Trophoblast cell (in vitro differentiated cells and primary cell): ENCODE data around the gene MRTFB.

Experiments
- DNase-seq, 2 donors: peaks; one replicate each; pipeline ENCODE4 v3.0.0-alpha.2; 2016
- H2AFZ ChIP-seq: 2 replicates; pipeline ENCODE4 v1.6.1; 2013; ENCODE audit warnings: low read length, moderate library complexity, mild to moderate bottlenecking; ENCODE audit not compliant: insufficient read depth, poor library complexity
- H2AK5ac ChIP-seq: 2 replicates; pipeline ENCODE4 v1.6.1; 2013; ENCODE audit warnings: mild to moderate bottlenecking, low read length
- H2BK120ac ChIP-seq: 2 replicates; pipeline ENCODE4 v1.6.1; 2013; ENCODE audit warnings: low read length, mild to moderate bottlenecking, moderate library complexity; ENCODE audit not compliant: insufficient read depth, poor library complexity
- H2BK12ac ChIP-seq: 2 replicates; pipeline ENCODE4 v1.6.1; 2013; ENCODE audit warnings: mild to moderate bottlenecking, low read length, moderate library complexity
- H2BK5ac ChIP-seq: 2 replicates; pipeline ENCODE4 v1.6.1; 2013; ENCODE audit warnings: low read length, low read depth, moderate library complexity, mild to moderate bottlenecking; ENCODE audit not compliant: poor library complexity
- H3K14ac ChIP-seq: 2 replicates; pipeline ENCODE4 v1.6.1; 2013; ENCODE audit warnings: mild to moderate bottlenecking, low read length
- H3K18ac ChIP-seq: 2 replicates; pipeline ENCODE4 v1.6.1; 2013; ENCODE audit warnings: mild to moderate bottlenecking, low read length
- H3K23ac ChIP-seq: 2 replicates; pipeline ENCODE4 v1.6.1; 2013; ENCODE audit warnings: low read length
- H3K27ac ChIP-seq: 2 replicates; pipeline ENCODE4 v1.5.1; 2013; ENCODE audit warnings: low read depth, mild to moderate bottlenecking, inconsistent platforms, low read length, moderate library complexity
- H3K27me3 ChIP-seq: 2 replicates; pipeline ENCODE4 v1.6.1; 2013; ENCODE audit warnings: inconsistent platforms, mild to moderate bottlenecking, low read length, moderate library complexity; ENCODE audit not compliant: insufficient read depth
- H3K36me3 ChIP-seq, 2 experiments: 1 replicate in 1 of 2; 2 replicates in 1 of 2; pipeline ENCODE4 v1.6.1; 2013; ENCODE audit warnings: low read length in 2 of 2, mild to moderate bottlenecking in 2 of 2, moderate library complexity in 1 of 2; ENCODE audit not compliant: insufficient read depth in 2 of 2, control insufficient read depth in 1 of 2
- H3K4ac ChIP-seq: 2 replicates; pipeline ENCODE4 v1.6.1; 2013; ENCODE audit warnings: low read depth, mild to moderate bottlenecking, low read length, moderate library complexity
- H3K4me1 ChIP-seq, 2 experiments: 1 replicate in 1 of 2; 2 replicates in 1 of 2; pipeline ENCODE4 v1.6.1; 2013; ENCODE audit warnings: low read length in 2 of 2, mild to moderate bottlenecking in 2 of 2, moderate library complexity in 1 of 2; ENCODE audit not compliant: insufficient read depth in 2 of 2, control insufficient read depth in 1 of 2
- H3K4me2 ChIP-seq: 2 replicates; pipeline ENCODE4 v1.6.1; 2013; ENCODE audit warnings: inconsistent platforms, mild to moderate bottlenecking, low read length, moderate library complexity
- H3K4me3 ChIP-seq: 2 replicates; pipeline ENCODE4 v1.5.1; 2013; ENCODE audit warnings: mild to moderate bottlenecking, low read depth, low read length, inconsistent platforms
- H3K79me1 ChIP-seq: one replicate; pipeline ENCODE4 v1.6.1; 2013; ENCODE audit warnings: low read length
- H3K79me2 ChIP-seq: 2 replicates; pipeline ENCODE4 v1.6.1; 2013; ENCODE audit warnings: low read length, mild to moderate bottlenecking; ENCODE audit not compliant: control insufficient read depth, insufficient read depth, poor library complexity
- H3K9ac ChIP-seq: 2 replicates; pipeline ENCODE4 v1.6.1; 2013; ENCODE audit warnings: mild to moderate bottlenecking, low read length
- H3K9me3 ChIP-seq: 2 replicates; pipeline ENCODE4 v1.6.1; 2013; ENCODE audit warnings: low read depth, mild to moderate bottlenecking, control low read depth, inconsistent platforms, low read length; ENCODE audit not compliant: insufficient read depth
- H4K12ac ChIP-seq: 2 replicates; pipeline ENCODE4 v1.6.1; 2013; ENCODE audit warnings: low read depth, mild to moderate bottlenecking, low read length, moderate library complexity
- H4K8ac ChIP-seq: 2 replicates; pipeline ENCODE4 v1.6.1; 2013; ENCODE audit warnings: low read depth, mild to moderate bottlenecking, low read length, moderate library complexity
- H4K91ac ChIP-seq: one replicate; pipeline ENCODE4 v1.6.1; 2013; ENCODE audit warnings: low read depth, mild to moderate bottlenecking, low read length, moderate library complexity
- WGBS: extraction: QIAGEN DNeasy Blood & Tissue Kit; methylation state at CpG from one replicate; pipeline ENCODE4 v1.1.7; 2013; ENCODE audit warnings: missing lambda C conversion rate; ENCODE audit not compliant: insufficient read length, insufficient coverage; ENCODE audit errors: extremely low coverage; 5-methylcytosine and 5-hydroxymethylcytosine counted together

The MRTFB gene

GRCh38 chr16:14089283-14089823 is 18.2 kb downstream of the MRTFB start:
- DNase-seq = no peak
- Histone ChIP-seq H3K14ac (no peak overlapping the region), H3K27me3 (no peaks in the 10 kb centered on the region), H3K36me3 (peaks cover 0 to 2% of the 10 kb centered on the region in 2 experiments), H3K23ac (no peak overlapping the region), H2AFZ (no peak overlapping the region), H3K4ac (no peak overlapping the region), H3K4me3 (no peak overlapping the region), H3K4me1 (no peaks in the 10 kb centered on the region), H3K79me1 (no peaks in the 10 kb centered on the region), H4K91ac (no peak overlapping the region), H3K18ac (no peak overlapping the region), H3K4me2 (no peak overlapping the region), H4K8ac (no peak overlapping the region), H4K12ac (no peak overlapping the region), H2AK5ac (no peak overlapping the region), H3K9me3 (no peaks in the 10 kb centered on the region), H3K27ac (no peak overlapping the region), H3K79me2 (no peaks in the 10 kb centered on the region), H2BK120ac (no peak overlapping the region), H2BK5ac (no peak overlapping the region), H2BK12ac (no peak overlapping the region), H3K9ac (no peak overlapping the region)
- WGBS = no CpG with 5 or more reads among the region's 1 CpG

GRCh38 chr16:14092561-14092960 is 21.4 kb downstream of the MRTFB start:
- no peak overlapping the region for H2AK5ac ChIP-seq
- no peak overlapping the region for H2AFZ ChIP-seq
- H3K18ac ChIP-seq = no peak overlapping the region
- H2BK5ac ChIP-seq = no peak overlapping the region
- no peak for DNase-seq
- H3K36me3 ChIP-seq = peaks cover 0 to 2% of the 10 kb centered on the region in 2 experiments
- H2BK12ac ChIP-seq = no peak overlapping the region
- H3K27me3 ChIP-seq = no peaks in the 10 kb centered on the region
- H3K4ac ChIP-seq = no peak overlapping the region
- H2BK120ac ChIP-seq = no peak overlapping the region
- H3K23ac ChIP-seq = no peak overlapping the region
- peaks cover 3 to 6% of the 10 kb centered on the region in 2 experiments for H3K4me1 ChIP-seq
- H4K8ac ChIP-seq = no peak overlapping the region
- H4K12ac ChIP-seq = no peak overlapping the region
- H3K9ac ChIP-seq = no peak overlapping the region
- no peak overlapping the region for H3K4me2 ChIP-seq
- H3K79me2 ChIP-seq = no peaks in the 10 kb centered on the region
- H4K91ac ChIP-seq = no peak overlapping the region
- no peak overlapping the region for H3K14ac ChIP-seq
- no peak overlapping the region for H3K4me3 ChIP-seq
- H3K79me1 ChIP-seq = peaks cover 4% of the 10 kb centered on the region
- no peaks in the 10 kb centered on the region for H3K9me3 ChIP-seq
- H3K27ac ChIP-seq = no peak overlapping the region

GRCh38 chr16:14095883-14096551 is 24.9 kb downstream of the MRTFB start:
- no peak overlapping the region for H2AK5ac ChIP-seq
- no peaks in the 10 kb centered on the region for H3K79me2 ChIP-seq
- H3K9me3 ChIP-seq = no peaks in the 10 kb centered on the region
- H3K4me2 ChIP-seq = no peak overlapping the region
- no peak overlapping the region for H3K14ac ChIP-seq
- H3K36me3 ChIP-seq = peaks cover 0 to 2% of the 10 kb centered on the region in 2 experiments
- no peak overlapping the region for H3K23ac ChIP-seq
- no peak overlapping the region for H4K91ac ChIP-seq
- no peak overlapping the region for H2AFZ ChIP-seq
- WGBS = no CpG with 5 or more reads among the region's 9 CpGs
- peaks cover 3 to 8% of the 10 kb centered on the region in 2 experiments for H3K4me1 ChIP-seq
- H2BK12ac ChIP-seq = no peak overlapping the region
- peak; percentile 88 to 92 for DNase-seq
- peak overlapping the region; percentile 82 for H3K27ac ChIP-seq
- no peaks in the 10 kb centered on the region for H3K27me3 ChIP-seq
- peak overlapping the region; percentile 71 for H3K18ac ChIP-seq
- no peak overlapping the region for H2BK120ac ChIP-seq
- no peak overlapping the region for H3K4me3 ChIP-seq
- no peak overlapping the region for H3K4ac ChIP-seq
- no peak overlapping the region for H4K8ac ChIP-seq
- H3K79me1 ChIP-seq = peaks cover 4% of the 10 kb centered on the region
- H3K9ac ChIP-seq = no peak overlapping the region
- H4K12ac ChIP-seq = peak overlapping the region; percentile 70
- H2BK5ac ChIP-seq = no peak overlapping the region

GRCh38 chr16:14097182-14097959 is 26.3 kb downstream of the MRTFB start:
- Histone ChIP-seq H3K18ac (no peak overlapping the region), H3K27ac (peak overlapping the region; percentile 88), H3K23ac (no peak overlapping the region), H3K4me3 (no peak overlapping the region), H2BK5ac (peak overlapping the region; percentile 96), H3K79me1 (peaks cover 4% of the 10 kb centered on the region), H3K36me3 (no peaks in the 10 kb centered on the region), H3K4me2 (peak overlapping the region; percentile 81), H3K9me3 (no peaks in the 10 kb centered on the region), H2BK120ac (peak overlapping the region; percentile 96), H2BK12ac (peak overlapping the region; percentile 95), H3K27me3 (no peaks in the 10 kb centered on the region), H3K79me2 (no peaks in the 10 kb centered on the region), H3K14ac (no peak overlapping the region), H4K8ac (no peak overlapping the region), H4K91ac (peak overlapping the region; percentile 68), H3K4me1 (peaks cover 3 to 8% of the 10 kb centered on the region in 2 experiments), H4K12ac (no peak overlapping the region), H2AFZ (no peak overlapping the region), H3K9ac (no peak overlapping the region), H2AK5ac (no peak overlapping the region), H3K4ac (no peak overlapping the region)
- no CpG with 5 or more reads among the region's 4 CpGs for WGBS
- DNase-seq = peak; percentile 87 to 99
